GM19372 (cell line): ENCODE measurements around the gene SORCS1.

Experiments used
- ATAC-seq: cut with Tn5 transposase; IDR thresholded peaks from one replicate; pipeline ENCODE4 v1.9.1; 2021; ENCODE audit warnings: mild to moderate bottlenecking, low read depth, moderate library complexity; ENCODE audit not compliant: unreplicated experiment

SORCS1 gene

DNA sequence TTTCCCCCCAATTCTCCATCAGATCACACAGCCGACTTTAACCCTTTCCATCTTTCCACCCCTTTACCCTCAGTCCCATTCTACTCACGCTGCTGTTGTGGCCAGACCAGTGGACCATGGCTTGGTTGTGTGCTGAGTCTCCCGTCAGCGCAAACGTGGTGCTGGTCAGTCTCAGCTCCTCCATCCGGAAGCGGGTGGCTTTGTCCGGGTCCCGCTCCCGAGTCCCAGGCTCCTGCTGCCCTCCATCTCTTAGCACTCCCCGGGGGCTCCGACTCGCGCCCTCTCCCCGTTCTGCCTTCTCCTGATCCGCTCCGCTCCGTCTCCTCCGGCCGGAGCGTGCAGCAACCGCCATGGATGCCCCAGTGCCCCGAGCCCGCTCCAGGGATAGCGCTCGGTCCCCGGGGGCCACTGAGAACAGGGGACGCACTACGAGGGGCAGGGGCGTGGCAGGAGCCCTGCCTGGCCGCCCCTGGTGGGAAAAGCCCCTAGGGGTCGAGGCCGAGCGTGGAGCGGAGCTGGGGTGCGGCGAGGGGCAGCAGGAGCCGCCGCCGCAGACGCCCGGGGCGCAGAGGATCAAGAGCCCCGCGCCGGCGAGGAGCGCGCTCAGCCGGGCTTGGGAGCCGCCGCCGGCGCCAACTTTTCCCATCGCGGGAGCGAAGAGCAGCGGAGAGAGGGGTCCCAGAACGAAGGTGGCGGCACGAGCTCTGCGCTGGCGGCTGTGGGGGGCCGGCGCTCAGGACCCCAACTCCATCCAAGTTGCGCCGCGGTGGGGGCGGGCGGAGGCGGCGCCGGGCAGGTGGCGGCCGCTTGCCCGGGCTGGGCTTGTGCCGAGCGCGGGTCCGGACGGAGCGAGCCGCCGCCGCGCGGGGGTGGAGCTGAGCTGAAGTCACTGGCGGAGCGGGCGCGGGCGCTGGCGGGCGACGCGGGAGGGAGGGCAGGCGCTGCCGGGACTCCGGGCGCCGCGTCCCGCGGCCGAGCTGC lies at the start of gene SORCS1:
TSS of gene SORCS1 (minus strand) at position 826 of the 981 bp plus-strand sequence.
- ATAC-seq: peak; percentile 70

DNA sequence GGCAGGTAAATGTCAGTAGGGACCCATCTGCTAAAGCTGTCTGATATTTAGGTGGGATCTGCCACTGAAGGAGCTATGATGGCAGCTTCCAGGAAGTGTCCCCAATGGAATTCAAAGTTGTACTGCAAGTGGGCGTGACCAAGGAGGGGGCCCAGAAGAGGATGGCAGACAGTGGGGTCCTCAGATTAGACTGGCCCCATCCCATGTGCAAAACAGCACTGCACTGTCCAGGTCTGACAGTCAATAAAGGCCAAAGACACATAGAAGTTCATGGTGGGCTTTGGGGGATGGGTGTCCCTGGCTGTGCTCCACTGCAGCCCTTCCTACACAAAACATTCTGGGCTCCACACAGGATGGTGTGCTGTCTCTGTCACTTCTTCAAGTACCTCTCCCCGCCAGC lies 49.8 kb upstream of the SORCS1 start:
- ATAC-seq: no peak

DNA sequence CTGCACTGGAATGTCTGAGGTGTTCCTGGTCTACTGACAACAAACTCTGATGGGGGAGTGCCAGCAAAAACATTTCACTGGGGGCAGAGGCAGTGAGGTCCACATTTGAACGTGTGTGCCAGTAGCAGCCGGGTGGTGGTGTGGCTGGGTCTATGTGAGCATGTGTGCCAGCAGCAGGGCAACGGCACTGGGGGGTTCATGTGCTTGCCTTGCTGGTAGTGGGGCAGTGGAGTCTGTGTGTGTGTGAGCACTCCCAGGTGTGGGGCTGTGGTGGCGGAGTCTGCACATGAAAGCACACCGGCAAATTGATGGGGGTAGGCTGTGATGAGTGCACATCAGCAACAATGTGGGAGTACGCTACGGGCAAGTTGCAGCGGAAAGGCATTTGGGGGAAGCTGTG lies 49.4 kb upstream of the SORCS1 start:
- no peak for ATAC-seq

DNA sequence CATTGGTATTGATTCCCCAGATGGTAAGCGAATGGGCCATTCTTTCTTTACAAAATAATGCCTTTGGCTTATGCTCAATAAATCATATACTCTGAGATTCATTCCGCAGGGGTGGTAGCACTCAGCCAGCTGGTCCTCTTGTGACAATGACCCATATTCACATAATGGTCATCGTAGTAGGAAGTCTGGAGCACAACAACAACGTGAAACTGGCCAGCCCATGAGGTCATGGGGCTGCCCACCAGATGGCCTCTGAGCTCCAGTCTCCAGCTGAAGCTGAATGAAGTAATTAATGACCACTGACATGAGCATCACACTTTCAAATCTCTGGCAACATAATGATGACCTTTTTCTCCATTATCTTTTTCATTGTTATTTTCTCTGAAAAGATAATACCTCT lies 42.3 kb upstream of the SORCS1 start:
- ATAC-seq: no peak

DNA sequence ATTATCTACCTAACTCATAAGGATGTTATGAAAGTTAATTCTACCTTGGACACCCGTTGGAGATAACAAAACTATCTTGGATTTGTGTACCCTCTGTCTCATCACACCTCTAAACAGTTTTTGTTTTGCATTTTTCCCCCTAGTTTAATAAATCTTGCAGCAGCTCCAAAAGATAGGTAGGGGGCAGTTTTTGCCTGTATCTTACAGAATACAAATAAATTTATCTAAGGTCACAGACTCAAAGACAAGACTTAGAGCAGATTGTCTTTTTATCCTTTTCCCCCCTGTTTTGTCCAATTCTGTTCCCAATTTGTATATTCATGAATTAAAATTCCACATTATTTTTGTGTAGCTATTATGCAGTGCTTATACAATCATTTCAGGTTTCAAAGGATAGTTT lies 5.0 kb upstream of the SORCS1 start:
- no peak for ATAC-seq

DNA sequence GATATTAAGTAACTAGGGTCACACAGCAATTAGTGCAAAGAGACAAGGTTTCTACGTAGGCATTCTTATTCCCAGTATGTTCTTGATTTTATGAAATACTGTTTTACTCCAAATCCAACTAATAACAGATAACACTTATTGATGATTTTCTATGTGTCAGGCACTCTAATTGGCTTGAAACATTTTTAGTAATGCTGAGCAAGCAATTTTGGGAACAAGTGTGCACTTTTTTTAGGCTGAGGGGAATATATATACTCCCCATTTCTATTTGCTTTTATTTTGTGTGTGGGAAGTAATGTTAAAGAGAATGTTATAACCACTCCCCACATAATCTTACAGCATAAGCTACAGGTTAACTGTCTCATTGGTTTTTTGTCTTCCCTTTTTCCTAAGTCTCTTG lies 4.2 kb upstream of the SORCS1 start:
- no peak for ATAC-seq

DNA sequence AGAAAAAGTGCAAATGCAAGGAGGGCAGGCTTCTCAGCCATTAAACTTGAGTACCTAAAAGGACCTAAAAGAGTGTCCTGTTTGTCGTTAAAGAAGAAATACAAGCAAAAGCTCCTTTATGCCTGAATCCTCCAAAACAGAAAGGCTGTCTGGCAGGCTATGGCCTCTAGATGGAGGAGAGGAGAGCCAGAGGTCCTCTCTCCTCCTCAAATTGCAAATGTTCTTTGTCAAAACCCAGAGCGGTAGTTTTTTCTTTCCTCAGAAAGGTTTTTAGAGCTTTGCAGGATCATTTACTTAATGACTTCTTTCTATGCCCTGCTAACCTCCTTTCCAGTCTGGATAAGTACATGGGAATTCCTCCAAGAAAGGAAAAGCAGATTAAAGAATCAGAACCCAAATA lies 1.9 kb upstream of the SORCS1 start:
- ATAC-seq: no peak

DNA sequence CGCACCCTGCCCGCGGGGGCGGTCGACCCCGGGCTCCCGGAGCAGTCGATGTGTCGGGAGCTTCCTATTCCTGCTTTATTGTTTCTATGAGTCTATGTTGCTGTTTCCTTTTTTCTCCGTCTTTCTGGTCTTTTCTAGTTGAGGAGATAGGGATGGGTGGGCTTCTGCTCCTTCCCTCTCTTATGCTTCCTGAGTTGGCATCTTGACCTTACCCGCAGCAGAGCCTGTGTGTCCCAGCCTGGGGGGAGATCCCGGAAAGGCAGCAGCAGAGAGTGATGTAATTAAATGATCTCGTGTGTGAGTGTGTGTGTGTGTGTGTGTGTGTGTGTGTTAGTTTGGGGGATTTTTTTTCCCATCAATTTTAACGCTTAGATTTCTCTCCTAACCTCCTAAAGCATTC lies 486 bp upstream of the SORCS1 start:
- no peak for ATAC-seq

DNA sequence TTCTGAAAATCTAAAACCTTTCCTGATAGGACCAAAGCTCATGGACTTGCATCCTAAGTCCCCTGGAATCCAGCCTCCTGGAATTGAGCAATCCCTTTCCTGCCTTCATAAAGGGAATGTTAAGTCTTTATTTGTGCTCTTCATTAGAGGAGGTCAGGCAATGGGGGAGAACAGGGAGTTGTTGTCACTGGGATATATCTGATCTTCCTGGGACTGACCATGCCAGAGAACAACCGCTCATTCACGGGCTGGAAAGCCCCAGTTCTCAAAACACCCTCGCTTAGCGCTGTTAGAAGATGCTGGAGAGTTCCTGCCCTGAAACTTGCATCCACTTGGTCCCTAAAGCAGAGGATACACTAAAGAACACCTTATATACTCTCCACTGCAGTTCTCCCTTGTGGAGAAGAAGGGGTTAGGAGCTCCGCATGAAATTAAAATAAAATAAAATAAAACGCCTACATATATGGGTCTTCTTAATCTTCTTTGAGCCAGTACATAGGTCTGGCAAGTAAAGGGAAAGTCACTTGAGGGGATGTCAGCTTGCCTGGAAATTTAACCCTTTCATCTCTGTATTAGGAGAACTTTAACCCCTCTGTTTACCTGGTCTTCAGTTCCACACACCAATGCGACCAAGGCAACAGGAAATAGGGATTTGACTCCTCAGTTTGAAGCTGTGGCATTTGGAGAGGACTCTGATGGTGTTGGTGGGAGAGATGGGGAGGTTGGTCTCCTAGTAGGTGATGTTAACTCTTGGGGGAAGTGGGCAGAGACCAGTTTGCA lies 1.2 kb downstream of the SORCS1 start:
- no peak for ATAC-seq

DNA sequence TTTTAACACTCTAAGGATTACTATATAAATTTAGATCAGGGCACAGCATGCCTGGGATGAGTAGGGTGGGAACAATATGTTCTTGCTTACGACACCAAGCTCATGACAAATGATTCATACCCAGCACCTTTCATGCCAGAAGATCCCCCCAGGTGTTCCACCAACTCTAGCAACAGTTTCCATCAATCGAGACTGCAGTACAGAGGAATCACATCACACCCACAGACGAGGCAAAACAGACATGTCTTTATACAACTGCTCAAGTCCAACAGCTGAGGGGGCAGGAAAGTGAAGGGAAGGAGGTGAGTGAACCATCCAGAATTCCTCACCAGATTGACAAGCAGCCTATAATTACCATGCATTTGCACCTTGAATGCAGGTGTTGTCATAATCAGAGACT lies 3.6 kb downstream of the SORCS1 start:
- no peak for ATAC-seq

DNA sequence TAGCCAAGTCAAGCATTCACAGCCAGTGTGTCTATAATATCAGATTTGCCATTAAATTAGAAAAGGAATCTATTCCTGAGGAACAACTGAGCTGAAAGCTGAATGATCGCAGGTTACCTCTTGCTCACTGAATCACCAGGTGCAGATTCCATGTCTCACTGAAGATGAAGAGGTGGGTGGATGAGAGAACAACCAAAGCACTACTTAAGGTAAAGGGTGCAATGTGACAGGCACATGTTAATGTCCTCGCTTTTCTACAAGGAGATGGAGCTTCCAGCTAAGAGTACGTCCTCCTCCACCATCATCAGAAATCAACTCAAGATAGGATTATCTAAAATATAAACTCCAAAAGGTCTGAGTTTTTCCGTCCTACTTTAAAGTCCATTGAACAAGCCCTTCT lies 4.6 kb downstream of the SORCS1 start:
- no peak for ATAC-seq

DNA sequence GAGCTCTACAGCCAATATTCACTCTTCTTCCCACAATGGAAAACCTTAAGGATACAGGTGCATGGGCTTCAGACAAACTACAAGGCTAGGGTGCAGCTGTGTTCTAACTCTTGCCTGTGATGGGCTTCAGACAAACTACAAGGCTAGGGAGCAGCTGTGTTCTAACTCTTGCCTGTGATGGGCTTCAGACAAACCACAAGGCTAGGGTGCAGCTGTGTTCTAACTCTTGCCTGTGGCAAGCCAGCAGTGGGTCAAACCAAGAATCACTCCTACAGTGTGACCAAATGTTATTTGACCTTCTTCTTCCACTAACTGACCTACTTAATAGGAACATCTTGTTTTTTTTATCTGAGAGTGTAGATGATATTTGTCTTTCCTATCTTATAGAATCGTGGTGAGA lies 7.4 kb downstream of the SORCS1 start:
- no peak for ATAC-seq

DNA sequence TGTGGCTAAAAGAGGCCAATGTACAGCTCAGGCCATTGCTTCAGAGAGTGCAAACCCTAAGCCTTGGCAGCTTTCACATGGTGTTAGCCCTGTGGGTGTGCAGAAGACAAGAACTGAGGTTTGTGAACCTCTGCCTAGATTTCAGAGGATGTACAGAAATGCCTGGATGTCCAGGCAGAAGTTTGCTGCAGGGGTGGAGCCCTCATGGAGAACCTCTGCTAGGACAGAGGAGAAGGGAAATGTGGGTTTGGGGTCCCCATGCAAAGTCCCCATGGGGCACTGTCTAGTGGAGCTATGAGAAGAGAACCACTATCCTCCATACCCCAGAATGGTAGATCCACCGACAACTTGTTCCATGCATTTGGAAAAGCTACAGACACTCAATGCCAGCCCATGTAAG lies 12.4 kb downstream of the SORCS1 start:
- no peak for ATAC-seq

DNA sequence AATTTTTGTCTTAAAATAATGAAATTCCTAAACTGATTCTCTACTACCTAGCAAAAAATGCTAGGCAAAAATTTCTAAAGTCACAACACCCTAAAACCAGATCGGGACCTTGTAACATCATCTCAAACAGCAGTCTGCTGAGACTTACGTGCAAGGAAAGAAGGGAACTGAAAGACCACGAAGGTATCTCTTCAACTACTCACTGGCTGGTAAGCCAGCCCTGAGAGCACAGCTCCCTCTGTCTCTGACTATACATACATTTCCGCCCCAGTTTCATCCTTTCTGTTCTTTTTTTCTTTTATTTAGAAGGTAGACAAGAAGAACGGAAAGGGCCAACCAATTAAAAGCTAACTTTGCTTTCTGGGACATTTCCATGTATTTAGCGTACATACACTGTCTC lies 15.6 kb downstream of the SORCS1 start:
- ATAC-seq: no peak

DNA sequence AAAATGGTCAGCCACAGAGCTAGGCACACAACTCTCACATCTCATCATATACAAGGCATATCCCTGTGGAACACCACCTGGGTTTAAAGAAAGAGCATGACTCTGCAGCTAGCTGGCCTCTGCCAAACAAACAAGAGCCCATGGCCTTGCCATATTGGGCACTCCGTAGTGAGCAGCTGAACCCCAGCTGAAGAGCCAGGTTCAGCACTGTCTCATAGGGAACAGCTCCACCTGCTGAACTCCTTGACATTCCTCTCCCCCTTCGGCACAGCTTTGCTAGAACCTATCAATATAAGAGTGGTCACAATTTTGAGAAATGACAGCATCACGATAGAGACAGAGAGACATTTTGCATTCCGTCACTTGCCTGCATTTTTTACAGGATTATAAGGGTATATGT lies 20.0 kb downstream of the SORCS1 start:
- ATAC-seq: no peak

DNA sequence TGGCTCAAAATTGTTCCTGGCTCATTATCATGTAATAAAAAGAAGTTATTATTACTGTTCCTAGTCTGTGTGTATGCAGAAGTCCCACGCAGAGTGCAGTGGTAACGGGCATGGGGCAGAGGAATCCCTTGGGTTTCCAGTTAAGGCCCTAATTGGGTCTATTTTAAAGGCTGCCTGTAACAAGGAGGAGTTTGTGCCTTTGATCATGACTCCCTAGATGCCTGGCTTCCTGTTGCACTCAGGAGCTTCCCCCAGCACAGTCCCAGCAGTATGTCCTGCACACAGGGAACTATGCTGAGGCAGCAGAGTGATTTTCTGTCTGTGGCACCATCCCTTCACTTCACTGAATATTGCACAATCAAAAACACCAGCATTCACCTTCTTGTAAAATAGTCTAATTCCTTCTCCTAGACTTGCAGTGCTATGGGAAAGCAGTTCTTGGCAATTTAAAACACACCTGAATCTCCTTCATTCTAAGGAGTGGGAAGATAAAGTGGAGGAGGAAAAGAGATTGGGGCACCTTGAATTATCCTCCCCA lies 22.9 kb downstream of the SORCS1 start:
- no peak for ATAC-seq

DNA sequence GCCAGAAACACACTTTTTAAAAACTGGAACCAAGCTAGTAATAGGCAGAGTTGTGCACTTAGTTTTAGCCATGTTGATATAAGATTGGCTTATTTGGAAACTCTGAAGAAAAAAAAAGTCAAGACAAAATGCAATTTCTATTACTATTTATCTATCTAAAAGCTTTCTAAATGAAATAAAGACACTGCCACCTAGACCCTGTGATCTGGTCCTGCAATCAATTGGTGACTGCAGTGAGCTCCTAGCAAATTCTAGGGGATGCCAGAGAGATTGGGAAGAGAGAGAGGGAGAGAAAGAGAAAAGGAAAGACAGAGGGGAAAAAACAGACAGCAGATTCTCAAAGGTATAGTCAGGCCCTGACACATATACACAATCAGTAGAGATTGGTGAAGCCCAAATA lies 25.3 kb downstream of the SORCS1 start:
- no peak for ATAC-seq

DNA sequence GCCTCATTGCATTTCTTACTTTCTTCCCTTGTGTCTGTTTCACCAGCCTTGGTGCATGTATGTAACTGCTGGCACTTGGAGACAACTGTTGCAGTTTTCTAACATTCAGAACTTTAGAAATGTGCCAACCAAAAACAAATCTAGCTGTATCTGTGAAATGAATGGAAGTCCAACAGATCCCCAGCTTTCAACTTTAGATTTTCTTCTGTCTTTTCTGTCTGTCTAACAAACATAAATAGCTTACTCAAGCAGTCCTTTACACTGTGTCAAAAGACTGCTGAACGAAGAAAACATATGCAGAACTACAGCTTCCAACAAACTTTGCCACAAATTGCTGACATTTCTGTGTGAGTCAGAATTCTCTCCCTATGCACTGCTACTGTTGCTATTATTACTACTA lies 30.9 kb downstream of the SORCS1 start:
- no peak for ATAC-seq

DNA sequence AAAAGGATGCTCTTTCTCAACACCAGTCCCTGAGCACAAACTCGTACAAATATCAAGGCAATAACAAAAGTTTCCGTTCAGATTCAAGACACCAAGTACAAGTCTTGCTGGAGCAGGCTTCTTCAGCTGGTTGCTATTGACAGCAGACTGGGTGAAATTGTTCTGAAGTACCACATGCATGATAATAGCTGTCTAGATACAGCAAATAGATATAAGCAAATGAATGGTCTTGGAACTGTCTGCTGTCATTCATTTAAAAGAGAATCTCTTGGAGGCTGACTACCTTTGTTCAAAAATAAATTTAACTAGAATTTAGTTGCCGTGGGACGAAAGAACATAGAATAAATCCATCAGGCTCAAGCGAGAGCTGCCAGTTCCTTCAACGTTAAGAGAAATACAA lies 35.5 kb downstream of the SORCS1 start:
- no peak for ATAC-seq

DNA sequence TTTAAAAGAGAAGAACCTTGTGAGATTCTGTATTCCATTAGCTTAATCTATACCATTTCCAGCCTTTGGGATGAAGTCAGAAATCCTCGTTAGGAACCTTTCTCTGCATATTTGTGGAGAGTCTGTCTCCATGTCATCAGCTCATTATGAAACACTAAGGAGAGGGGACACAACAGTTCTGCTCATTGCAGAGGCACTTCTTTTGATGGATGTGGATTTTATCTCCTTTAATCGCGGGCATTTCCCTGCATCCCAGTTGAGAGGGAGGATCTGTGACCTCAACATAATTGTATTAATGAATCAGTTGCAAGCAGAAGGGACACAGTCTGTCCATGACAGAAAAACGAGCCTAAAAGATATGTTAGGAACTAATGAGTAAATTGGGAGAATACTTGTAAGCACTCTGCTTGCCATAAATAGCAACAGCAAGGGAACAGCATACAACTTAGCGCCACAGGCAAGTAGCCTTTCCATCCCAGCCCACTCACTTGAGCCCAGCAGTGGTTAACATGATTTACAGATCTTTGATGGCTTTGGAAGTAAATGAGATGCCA lies 37.9 kb downstream of the SORCS1 start:
- no peak for ATAC-seq

DNA sequence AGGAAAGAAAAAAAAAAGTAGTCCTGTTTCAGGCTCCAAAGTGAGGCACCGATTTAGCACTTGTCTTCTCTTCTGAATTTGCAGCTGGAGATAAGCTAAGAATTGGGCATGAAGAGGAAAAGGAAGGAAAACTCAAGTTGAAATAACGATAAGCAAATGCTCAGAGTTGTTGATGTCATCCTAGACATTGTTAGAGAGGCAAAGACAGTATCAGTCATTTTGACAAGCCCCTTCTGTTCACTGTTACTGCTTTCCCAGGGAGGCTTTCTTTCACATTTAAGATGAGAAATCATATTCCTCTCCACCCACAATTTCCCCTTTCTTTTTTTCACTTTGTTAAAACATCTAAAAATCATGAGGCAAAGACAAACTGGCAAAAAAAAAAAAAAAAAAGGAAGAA lies 41.8 kb downstream of the SORCS1 start:
- no peak for ATAC-seq
